Uterus (tissue), 4 donors: ENCODE data around the gene CD160. TPM values are rescaled to one million over a fixed set of nuclear protein-coding genes. Genes with fewer than 3 reads are reported as not detected.

Experiments
- DNase-seq, 2 donors: peaks; one replicate each; pipeline ENCODE4 v3.0.0-alpha.2; 2019 to 2020
- H3K27ac ChIP-seq, 2 donors: fragments of 200-600 bp; sonication (generic); 1 replicate in 1 of 2; 2 replicates in 1 of 2; pipeline ENCODE4 v1.5.1; 2016 to 2018
- H3K27me3 ChIP-seq, 2 donors: fragments of 200-600 bp; sonication (generic); one replicate each; pipeline ENCODE4 v1.5.1; 2018 to 2019; ENCODE audit warnings: control low read depth in 1 of 2
- H3K36me3 ChIP-seq, 2 donors: fragments of 200-600 bp; sonication (generic); one replicate each; pipeline ENCODE4 v1.5.1; 2019; ENCODE audit warnings: control low read depth in 1 of 2
- H3K4me1 ChIP-seq, 2 donors: fragments of 200-600 bp; sonication (generic); one replicate each; pipeline ENCODE4 v1.5.1; 2018 to 2019; ENCODE audit warnings: control low read depth in 1 of 2
- H3K4me3 ChIP-seq, 2 donors: fragments of 200-600 bp; sonication (generic); 1 replicate in 1 of 2; 2 replicates in 1 of 2; pipeline ENCODE4 v1.5.1; 2018 to 2019; ENCODE audit warnings: mild to moderate bottlenecking in 1 of 2
- H3K9me3 ChIP-seq, 2 donors: fragments of 200-600 bp; sonication (generic); one replicate each; pipeline ENCODE4 v1.5.1; 2019; ENCODE audit warnings: control low read depth in 1 of 2
- CTCF ChIP-seq, 4 experiments: fragments of 200-600 bp in 2 of 4; fragments of 450-650 bp in 2 of 4; sonication (generic) in 2 of 4; IDR thresholded peaks; one replicate each; pipeline ENCODE4 v1.5.1; 2016 to 2019; ENCODE audit warnings: antibody characterized with exemption in 4 of 4, mild to moderate bottlenecking in 2 of 4, moderate library complexity in 1 of 4
- POLR2A ChIP-seq, 2 donors: fragments of 450-650 bp; IDR thresholded peaks; one replicate each; pipeline ENCODE4 v1.6.1; 2016; ENCODE audit warnings: antibody characterized with exemption in 2 of 2, mild to moderate bottlenecking in 1 of 2, moderate library complexity in 1 of 2
- intact Hi-C: fragments of 100-400 bp; cut with DNase I; formaldehyde crosslinking; loops from one replicate; pipeline ENCODE4 v1.15.1; 2023; ENCODE audit warnings: low total_unique reads
- total RNA-seq, 4 donors: library from RNA; depleted of rRNA in 3 of 4; stranded (reverse); fragments of >200 nt in 3 of 4; gene quantifications; one replicate each; pipeline versions ENCODE4 v1.1.0 to v1.2.4, GENCODE V29; 2014 to 2023
- donor health status: DM: yes; HTN: yes; CAD: no.

The CD160 gene
- total RNA-seq, 4 donors from 2014 or later = 0.55 TPM; not detected in 3

GRCh38 chr1:145788580-145788979 is 69.3 kb downstream of the CD160 start:
- Histone ChIP-seq H3K27ac (no peak overlapping the region), H3K9me3 (no peaks in the 10 kb centered on the region), H3K27me3 (no peaks in the 10 kb centered on the region), H3K36me3 (no peaks in the 10 kb centered on the region), H3K4me1 (no peaks in the 10 kb centered on the region), H3K4me3 (no peak overlapping the region)
- intact Hi-C loops = no loop called here
- no peak for DNase-seq
- TF ChIP-seq CTCF (IDR thresholded peaks at IDR 0.05) (no peak), POLR2A (IDR thresholded peaks at IDR 0.05) (no peak)

Other genes with a start within 250 kb of the CD160 start
- 10 to 100 TPM; 19.0 to 71.8 (median 31.9) TPM for gene GPR89A, start 111.5 kb upstream of the CD160 start, total RNA-seq
- under 1 TPM in 1 of 4 donors, not detected in 3; 0.35 TPM for gene PDZK1, start 12.1 kb upstream of the CD160 start, total RNA-seq
- gene RNF115, start 104.6 kb downstream of the CD160 start, total RNA-seq = 10 to 100 TPM; 18.8 to 33.4 (median 27.8) TPM
- gene POLR3C, start 104.7 kb downstream of the CD160 start, total RNA-seq = 10 to 100 TPM; 36.0 to 49.2 (median 42.2) TPM
- gene NUDT17, start 126.1 kb downstream of the CD160 start, total RNA-seq = 1 to 10 TPM in 3 of 4 donors, not detected in 1; 2.5 to 5.6 (median 4.7) TPM
- 10 to 100 TPM; 10.2 to 88.6 (median 24.5) TPM for gene PIAS3, start 139.6 kb downstream of the CD160 start, total RNA-seq
- gene ANKRD35, start 166.4 kb downstream of the CD160 start, total RNA-seq = 1 to 10 TPM in 3 of 4 donors, under 1 TPM in 1; 0.77 to 8.8 (median 5.4) TPM
- 10 to 100 TPM in 1 of 4 donors, 1 to 10 TPM in 3; 2.7 to 19.9 (median 4.0) TPM for gene ITGA10, start 190.6 kb downstream of the CD160 start, total RNA-seq
- 10 to 100 TPM; 26.1 to 46.3 (median 36.0) TPM for gene PEX11B, start 199.2 kb downstream of the CD160 start, total RNA-seq
- 100 to 1,000 TPM; 118 to 226 (median 146) TPM for gene RBM8A, start 208.0 kb downstream of the CD160 start, total RNA-seq
- gene LIX1L, start 238.5 kb downstream of the CD160 start, total RNA-seq = 10 to 100 TPM; 12.3 to 69.0 (median 32.2) TPM
- gene ANKRD34A, start 245.1 kb downstream of the CD160 start, total RNA-seq = 1 to 10 TPM in 1 of 4 donors, under 1 TPM in 3; 0.26 to 5.0 (median 0.61) TPM
- 10 to 100 TPM in 2 of 4 donors, 1 to 10 TPM in 2; 3.3 to 28.1 (median 8.6) TPM for gene POLR3GL, start 245.2 kb downstream of the CD160 start, total RNA-seq